Measurements from ENCODE around the gene TNS2.

GRCh38 chr12:53054112-53054878 is 4.4 kb downstream of the TNS2 start:
- TF ChIP-seq POLR2A (IDR thresholded peaks at IDR 0.05): peak; percentile 96
- peak in 2 of 4 experiments; percentile 9 to 55 for TF ChIP-seq CTCF (IDR thresholded peaks at IDR 0.05)

All from prostate gland (tissue), 2 donors.